Ureter (tissue), 1 donor: ENCODE data around the gene COX7A1. TPM values are rescaled to one million over a fixed set of nuclear protein-coding genes. Genes with fewer than 3 reads are reported as not detected.
"Not testable (repeated sequence)": the region's sequence is repeated elsewhere in the genome, so short reads cannot be mapped to it uniquely, and the experiment has no call there.

Source experiments
- DNase-seq: peaks from one replicate; pipeline ENCODE4 v3.0.0-alpha.2; 2020; ENCODE audit warnings: low spot score
- total RNA-seq: library from RNA; stranded (reverse); gene quantifications from one replicate; pipeline ENCODE4 v1.2.4, GENCODE V29; 2023
- donor health status: DM: yes; HTN: yes; CAD: no.

COX7A1 gene
- 66.7 TPM for total RNA-seq

DNA sequence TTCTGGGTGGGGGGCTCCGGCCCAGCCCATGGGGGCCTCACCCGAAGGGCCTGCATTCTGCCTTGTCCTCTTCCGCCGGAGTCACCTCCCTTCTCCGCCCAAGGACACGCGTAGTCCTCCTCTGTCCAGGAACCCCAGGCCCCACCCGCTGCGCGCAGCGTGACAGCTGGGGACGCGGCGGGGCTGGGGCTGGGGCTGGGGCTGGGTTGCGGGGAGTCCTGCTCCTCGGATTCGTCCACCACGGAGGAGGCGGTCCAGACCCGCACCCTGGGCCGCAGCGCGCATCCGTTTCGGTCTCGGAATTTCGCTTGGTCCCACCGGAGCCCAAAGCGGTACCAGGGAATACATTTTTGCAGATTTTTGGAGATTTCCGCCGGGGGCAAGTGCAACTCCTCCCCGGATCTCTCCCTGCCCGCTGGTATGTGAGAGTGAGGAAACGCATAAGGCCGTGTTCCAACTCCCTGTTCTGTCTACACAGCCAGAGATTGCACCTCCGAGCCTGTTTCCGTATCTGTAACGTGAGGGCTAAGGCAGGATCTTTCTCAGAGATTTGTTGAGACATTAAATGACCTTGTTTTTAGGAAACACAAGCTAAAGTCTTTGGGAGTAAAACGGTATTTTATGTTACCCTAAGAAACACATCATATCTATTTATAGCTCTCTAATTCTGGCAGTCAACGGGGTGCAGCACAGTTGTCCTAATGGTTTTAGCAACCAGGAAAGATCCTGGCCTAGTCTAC lies at the start of gene COX7A1:
Gene COX7A1 (minus strand): TSS at position 96 of the 740 bp plus-strand sequence. CDS start 40 bp downstream, at position 56.
- DNase-seq: peak; percentile 68

- no peak for DNase-seq
These were observed 49.4 kb upstream of the COX7A1 start for GRCh38 chr19:36201684-36202083.

GRCh38 chr19:36198119-36198518 lies 45.9 kb upstream of the COX7A1 start:
- no peak for DNase-seq

DNA sequence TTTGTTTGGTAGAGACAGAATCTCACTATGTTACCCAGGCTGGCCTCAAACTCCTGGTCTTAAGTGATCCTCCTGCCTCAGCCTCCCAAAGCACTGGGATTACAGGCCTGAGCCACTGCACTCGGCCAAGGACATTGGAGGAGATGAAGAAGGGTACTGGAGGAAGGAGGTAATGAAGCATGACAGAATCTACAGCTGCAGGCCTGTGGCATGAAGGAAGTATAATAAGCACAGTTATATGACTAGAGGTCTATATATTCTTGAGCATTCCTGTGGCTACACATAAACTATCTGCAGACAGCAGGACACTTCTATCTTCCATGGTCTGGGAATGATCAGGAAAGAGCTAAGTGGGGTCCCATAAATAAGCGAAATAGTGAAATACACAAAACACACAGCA lies 44.0 kb upstream of the COX7A1 start:
- DNase-seq: no peak

GRCh38 chr19:36186722-36187121 lies 34.5 kb upstream of the COX7A1 start:
- not testable (repeated sequence) for DNase-seq

- DNase-seq: no peak
These were observed 31.0 kb upstream of the COX7A1 start for GRCh38 chr19:36183245-36183628.

DNA sequence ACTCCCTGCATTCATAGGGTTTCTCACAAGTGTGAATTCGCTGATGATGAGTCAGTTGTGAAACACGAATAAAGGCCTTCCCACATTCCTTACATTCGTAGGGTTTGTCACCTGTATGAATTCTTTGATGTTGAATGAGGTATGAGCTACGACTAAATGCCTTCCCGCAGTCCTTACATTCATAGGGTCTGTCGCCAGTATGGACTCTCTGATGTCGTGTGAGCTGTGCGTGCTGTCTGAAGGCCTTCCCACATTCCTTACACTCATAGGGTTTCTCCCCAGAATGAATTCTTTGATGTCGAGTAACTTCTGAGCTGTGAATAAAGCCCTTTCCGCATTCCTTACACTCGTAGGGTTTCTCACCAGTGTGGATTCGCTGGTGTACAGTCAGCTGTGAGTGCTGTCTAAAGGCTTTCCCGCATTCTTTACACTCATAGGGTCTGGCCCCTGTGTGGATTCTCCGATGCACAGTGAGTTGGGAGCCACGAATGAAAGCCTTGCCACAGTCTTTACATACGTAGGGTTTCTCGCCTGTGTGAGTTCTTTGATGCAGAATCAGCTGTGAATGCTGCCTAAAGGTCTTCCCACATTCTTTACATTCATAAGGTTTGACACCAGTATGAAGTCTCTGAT lies 30.5 kb upstream of the COX7A1 start:
- DNase-seq: no peak

- not testable (repeated sequence) for DNase-seq
These were observed 26.8 kb upstream of the COX7A1 start for GRCh38 chr19:36179077-36179476.

GRCh38 chr19:36173846-36174245 lies 21.6 kb upstream of the COX7A1 start:
- DNase-seq: not testable (repeated sequence)

- no peak for DNase-seq
These were observed 20.6 kb upstream of the COX7A1 start for GRCh38 chr19:36172852-36173251.

DNA sequence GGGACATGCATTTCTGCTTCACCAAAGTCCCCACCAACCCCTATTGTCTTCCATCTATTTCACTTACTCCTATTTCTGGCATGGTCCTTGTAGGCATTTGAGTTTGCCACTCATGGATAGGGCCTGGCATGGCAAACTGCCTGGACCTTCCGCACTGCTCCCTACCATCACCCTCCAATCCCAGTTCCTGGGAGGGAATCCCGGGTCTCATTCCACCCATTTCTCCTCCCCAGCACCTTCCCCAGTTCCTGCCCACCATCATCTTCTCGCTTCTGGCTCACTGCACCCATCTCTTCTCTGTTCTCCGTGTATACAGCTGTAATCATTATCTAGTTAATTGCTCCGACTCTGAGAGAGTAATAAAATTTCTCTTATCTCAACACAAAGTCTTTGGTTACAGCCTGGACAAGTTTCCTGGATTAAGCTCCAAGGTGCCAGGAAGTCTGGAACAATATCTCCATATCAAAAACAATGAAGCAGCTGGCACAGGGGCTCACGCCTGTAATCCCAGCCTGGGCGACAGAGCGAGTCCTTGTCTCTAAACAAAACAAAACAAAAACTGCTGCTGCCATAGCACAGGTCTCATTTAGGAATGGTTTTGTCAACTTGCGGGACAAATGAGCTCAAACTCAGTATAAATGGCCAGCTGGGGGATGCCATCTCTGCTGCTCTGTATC lies 17.0 kb upstream of the COX7A1 start:
- no peak for DNase-seq

DNA sequence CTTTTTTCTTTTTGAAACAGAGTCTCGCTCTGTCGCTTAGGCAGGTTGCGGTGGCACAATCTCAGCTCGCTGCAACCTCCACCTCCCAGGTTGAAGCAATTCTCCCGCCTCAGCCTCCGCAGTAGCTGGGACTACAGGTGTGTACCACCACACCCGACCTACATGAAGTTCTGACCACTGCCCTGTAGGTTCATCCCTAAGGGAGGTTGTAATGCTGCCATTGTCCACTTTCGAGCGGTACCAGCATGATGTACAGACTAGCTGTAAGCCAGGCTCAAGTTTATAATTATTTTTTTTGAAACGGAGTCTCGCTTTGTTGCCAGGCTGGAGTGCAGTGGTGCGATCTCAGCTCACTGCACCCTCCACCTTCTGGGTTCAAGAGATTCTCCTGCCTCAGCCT lies 11.6 kb upstream of the COX7A1 start:
- no peak for DNase-seq

- no peak for DNase-seq
These were observed 8.8 kb upstream of the COX7A1 start for GRCh38 chr19:36160821-36161596.

DNA sequence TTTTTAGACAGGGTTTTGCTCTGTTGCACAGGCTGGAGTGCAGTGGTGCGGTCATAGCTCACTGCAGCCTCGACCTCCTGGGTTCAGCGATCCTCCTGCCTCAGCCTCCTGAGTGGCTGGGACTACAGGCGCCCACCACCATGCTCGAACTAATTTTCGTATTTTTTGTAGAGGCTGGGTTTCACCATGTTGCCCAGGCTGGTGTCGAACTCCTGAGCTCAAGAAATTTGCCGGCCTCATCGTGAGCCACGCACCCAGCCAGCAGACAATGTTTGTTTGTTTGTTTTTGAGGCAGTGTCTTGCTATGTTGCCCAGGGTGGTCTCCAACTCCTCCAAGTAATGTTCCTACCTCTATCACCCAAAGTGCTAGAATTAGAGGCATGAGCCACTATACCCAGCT lies 879 bp upstream of the COX7A1 start:
- no peak for DNase-seq

DNA sequence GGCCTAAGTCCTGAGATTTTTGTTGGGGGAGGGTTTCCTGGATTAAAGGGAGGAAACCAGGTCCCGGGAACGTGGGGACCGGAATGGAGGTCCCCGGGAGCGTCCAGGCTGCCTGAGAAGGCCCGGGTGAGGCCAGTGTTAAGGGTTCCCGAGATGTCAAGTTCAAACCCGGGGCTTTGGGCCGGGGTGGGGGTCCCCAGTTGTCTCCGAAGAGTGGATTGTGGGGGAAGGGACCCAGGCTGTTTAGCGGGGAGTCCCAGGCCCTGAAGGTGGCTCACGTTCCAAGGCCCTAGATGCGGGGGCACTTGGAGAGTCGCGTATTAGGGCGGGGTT lies 262 bp downstream of the COX7A1 start:
- DNase-seq: no peak

DNA sequence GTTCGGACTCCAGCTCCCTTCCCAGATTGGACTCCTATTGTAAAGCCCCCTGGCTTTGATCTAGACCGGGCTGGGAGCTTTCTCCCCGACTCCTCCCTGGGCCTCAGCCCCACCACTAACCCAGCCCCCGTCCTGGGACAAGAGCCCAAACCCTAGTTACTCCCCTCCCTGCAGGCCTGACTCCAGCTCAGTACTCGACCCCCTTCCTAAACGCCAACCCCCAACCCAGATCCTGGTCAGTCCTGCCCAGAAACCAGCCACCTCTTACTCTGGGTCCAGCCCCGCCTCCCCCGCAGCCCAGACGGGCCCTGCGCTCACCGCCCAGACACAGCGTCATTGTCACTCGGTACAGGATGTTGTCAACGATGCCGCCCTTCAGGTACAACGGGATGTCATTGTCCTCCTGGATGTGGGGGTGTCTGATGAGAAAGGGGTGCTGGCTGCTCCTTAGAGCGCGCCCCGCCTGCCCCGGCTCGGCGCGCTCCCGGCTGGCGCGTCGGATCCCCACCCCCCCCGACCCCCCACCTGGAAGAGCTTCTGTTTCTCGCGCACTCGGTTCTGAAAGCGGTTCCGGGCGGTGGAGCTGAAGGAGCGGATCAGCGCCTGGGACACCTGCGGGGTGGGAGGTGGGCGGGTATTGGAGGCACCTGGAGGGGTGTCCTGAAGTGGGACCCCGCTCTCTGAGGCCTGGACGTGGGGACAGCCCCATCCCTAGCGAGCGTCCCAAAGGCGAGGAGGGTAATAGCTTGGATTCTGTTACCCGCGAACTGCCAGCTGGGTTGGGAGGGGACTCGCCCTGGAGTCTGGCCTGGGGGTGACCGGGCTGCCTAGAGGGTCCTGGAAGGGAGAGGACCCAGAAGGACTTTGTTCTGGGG lies 866 bp downstream of the COX7A1 start:
- DNase-seq: no peak

DNA sequence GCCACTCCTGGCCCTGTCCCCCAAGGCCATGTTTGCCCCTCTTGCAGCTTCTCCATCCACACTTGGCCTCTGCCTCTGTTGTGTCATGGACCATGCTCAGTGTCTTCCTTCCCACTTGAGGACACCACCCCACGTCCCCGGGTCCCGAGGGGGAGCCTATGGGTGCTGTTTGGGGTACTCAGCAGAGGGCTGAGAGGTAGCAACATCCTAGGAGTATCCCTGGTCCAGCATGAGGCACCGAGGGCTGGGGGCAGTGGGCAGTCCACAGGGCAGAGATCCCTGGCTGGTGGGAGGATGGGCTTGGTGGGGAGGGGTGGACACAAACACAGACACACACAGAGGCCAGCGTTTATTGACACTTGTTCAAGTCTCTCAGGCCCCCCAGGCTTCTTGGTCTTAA lies 1.7 kb downstream of the COX7A1 start:
- DNase-seq: no peak

GRCh38 chr19:36149673-36150406 lies 2.4 kb downstream of the COX7A1 start:
- no peak for DNase-seq

DNA sequence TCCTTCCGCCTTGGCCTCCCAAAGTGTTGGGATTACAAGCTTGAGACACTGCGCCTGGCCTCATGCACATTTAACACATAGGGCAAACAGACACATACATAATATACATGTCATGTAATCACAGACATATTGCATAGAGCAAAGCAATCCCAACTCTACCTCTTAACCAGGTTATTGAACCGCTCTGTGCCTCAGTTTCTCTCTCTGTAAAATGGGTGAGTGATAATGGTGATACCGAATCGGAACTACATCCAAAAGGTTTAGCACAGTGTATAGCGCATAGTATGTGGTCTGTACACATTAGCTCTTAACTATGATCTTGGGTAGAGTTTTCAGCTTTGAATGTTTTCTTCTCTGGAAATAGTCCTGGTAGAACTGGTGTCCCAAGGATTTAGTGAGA lies 7.6 kb downstream of the COX7A1 start:
- no peak for DNase-seq

- DNase-seq: no peak
These were observed 9.8 kb downstream of the COX7A1 start for GRCh38 chr19:36142496-36142895.

DNA sequence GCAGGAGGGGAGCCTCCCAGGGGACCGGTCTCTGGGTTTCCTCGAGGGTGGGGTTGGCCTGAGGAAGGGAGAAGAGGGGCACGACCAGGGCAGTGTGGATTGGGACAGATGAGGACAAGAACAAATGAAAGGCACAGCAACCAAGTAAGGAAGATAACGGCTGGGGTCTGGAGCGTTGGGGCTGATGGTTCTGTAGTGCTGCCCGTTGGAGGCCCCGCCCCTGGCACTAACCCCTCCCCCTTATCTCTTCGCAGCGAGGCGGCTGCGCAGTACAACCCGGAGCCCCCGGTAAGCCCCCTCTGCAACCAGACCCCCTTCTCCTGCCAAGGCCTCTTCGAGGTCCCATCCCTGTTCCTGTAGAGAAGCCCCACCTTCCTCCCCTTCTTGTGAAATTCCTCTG lies 10.2 kb downstream of the COX7A1 start:
- DNase-seq: no peak
